Stimulated activated CD4-positive, alpha-beta T cell treated with anti-CD3 and anti-CD28 coated beads, Interleukin-2, amount 100 ng/mL, for 48 hours (primary cell): ENCODE data around the gene DCUN1D1.

Source experiments
- DNase-seq, 2 donors: peaks; one replicate each; pipeline ENCODE4 v3.0.0-alpha.2; 2020

Gene DCUN1D1

DNA sequence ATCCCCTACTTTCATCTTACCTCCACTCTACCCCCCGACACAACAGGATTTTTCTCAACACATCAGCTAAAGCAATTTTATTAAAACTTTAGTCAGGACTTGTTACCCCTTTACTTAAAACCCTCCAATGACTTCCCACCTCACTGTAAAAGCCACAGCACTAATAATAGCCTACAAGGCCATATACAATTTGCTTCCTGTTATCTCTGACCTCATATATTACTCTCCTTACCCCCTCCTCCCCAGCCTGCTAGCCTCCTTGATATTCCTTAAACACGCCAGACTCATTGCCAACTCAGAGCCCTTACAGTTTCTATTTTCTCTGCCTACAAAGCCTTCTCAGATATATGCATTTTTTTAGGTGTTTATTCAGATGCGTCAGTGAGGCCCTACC, 54.4 kb downstream of the DCUN1D1 start:
- DNase-seq, result no peak

DNA sequence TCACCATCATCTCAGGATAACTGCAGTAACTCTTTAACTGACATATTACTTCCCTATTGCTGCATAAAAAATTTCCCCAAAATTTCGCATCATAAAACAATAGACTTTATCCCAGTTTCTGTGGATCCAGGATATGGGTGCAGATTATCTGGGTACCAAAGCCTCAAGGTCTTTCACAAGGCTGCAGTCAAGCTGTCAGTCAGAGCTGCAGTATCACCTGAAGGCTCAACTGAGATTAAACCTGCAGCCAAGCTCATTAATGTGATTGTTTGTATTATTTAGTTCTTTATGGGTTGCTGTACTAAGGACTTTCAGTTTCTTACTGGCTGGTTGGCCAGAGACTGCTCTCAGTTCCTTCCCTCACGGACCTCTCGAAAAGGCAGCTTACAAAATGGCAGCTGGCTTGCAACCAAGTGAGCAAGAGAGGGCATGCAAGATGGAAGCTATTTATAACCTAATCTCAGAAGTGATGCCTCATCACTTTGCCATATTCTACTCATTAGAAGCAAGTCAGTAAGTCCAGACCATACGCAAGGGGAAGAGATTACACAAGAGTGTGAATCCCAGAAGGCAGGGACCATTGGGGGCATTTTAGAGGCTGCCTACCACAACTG, 54.9 kb downstream of the DCUN1D1 start:
- no peak for DNase-seq

DNA sequence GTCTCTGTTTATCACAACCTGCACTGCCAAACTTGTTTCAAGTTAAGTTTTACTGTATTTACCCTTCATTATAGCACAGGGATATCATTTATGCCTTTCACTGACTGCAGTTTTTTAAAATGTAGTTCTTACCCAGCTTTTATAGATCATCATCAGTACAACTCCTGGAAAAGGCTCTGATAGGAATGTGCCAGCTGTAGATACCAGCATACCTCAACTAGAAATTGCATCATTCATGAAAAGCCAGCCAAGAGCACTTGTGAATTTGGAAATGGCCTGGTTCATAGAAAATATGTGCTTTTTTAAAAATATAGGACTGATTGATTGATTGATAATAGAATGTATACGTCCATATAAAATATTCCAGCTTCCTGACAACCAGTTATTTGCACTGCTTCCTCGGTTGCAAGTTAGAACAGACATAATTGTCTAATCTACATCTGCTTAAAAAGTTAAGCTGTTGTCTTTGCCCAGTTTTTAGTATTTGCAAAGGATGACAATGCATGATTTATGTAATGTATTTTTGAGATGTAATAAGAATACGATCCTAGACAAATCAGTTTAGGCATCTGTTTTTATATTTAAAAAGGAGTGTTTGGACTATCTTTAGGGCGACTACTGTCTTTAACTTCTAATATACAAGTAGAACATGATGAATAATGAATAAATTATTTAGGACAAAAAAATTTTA, 58.5 kb downstream of the DCUN1D1 start:
- no peak for DNase-seq

DNA sequence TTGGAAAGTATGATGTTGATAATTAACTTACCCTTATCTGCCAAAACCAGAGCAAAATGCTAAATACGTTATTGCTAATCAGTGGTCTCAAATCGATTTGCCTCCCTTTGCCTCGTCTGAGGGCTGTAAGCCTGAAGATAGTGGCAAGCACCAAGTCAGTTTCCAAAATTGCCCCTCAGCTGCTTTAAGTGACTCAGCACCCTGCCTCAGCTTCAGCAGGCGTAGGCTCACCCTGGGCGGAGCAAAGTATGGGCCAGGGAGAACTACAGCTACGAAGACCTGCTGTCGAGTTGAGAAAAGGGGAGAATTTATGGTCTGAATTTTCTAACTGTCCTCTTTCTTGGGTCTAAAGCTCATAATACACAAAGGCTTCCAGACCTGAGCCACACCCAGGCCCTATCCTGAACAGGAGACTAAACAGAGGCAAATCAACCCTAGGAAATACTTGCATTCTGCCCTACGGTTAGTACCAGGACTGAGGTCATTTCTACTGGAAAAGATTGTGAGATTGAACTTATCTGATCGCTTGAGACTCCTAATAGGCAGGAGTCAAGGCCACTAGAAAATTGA, 59.7 kb downstream of the DCUN1D1 start:
- DNase-seq, result no peak

DNA sequence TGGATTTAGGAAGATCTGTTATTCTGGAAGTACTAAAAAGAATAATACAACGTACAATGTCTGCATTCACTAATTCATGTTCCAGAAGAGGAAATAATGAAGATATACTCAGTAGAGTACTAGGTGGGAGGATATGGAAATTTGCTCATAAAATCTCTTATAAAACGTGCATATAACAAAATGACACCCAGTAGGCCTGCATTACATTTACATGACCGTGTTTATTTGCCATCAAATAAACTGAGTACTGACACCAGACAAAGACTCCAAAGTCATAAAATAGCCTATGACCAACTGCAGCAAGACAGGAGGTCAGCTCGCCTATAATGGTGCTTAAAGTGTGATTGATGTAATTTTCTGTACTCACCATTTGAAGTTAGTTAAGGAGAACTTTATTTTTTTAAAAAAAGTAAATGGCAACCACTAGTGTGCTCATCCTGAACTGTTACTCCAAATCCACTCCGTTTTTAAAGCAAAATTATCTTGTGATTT, 60.4 kb downstream of the DCUN1D1 start:
- no peak for DNase-seq

DNA sequence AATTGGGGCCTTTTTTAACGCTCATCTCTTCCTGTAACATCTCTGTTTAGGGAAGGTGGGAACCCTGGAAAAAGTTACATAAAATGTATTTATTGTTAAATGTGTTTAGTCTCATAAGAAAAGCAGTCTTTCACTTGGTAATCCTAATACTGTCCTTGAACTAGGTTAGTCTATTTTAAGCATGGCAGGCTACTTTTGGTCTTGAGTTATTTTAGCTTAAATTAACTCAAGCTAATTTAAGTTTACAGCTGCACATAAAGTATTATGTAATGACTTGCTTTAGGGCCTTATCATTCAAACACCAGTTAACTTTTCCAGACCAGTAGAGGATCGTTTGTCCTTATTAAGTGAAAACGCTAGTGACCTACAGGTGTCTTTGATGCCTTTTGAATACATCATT, 63.2 kb downstream of the DCUN1D1 start:
- no peak for DNase-seq

DNA sequence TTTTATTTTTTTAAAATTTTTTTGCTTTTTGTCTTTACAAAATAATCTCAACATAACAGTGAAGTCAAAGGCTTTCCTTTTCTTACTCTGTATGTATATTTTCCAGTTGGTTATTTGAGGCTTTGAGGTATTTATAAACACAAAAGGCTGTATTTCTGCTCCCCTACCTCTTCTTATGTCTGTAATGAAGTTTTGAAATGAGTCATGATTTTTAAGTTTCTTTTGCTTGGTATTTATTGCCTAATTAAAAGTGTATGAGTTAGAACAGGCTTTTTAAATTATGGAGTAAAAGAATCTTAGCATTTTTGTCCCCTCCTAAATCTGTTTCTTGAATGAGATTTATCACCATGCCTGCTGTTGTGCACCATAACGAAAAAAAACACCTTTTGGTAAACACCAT, 66.0 kb downstream of the DCUN1D1 start:
- no peak for DNase-seq

DNA sequence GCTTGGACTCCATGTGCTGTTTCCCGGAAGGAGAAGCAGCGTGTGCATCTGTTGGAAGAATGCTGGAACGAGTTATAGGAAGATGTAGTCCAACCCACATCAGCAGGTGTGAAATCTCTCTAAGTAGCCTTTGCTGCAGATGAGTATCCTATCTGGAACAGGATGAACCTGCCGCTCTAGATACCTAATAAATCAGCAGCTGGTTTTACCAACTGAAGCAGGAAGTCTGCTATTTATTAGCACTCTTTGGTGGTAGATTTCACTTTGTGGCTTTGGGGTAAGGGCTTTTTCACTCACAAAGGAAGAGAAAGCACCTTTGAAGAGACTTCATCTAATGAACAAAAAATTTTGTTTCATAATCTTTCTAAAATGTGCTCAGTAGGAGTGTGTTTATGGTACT, 66.4 kb downstream of the DCUN1D1 start:
- no peak for DNase-seq

DNA sequence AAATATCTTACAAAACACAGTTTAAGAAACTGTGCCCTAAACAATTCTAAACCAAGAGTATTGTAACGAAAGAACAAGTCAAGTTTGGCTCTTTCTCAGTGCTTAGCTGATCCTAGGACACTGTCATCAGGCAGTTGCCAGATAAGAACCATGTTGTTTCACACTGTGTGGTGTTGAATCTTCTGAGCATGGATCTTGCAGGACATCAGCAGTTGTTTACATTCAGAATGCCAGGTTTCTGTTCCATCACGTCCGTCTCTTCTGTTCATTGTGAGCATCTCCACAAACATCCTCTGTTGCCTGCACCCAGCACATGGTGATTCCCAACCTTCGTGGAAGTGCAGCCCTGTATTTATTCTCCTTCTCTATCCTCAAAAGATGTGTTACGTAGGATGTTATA, 67.9 kb downstream of the DCUN1D1 start:
- no peak for DNase-seq

DNA sequence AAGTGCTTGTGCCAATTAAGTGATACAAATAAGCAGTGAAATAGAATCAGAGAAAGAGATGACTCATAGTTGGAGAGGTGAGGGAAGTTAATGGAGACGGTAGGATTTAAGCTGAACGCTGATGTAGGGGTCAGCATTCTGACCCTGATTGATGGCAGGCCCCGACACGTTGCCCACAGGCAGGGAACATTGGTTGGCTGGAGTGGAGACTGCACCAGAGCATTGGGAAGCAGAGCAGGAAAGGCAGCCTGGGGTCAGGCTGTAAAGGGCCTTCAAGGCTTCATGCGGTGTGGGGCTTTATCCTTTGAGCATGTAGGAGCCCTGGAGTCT, 68.6 kb downstream of the DCUN1D1 start:
- DNase-seq, result no peak

DNA sequence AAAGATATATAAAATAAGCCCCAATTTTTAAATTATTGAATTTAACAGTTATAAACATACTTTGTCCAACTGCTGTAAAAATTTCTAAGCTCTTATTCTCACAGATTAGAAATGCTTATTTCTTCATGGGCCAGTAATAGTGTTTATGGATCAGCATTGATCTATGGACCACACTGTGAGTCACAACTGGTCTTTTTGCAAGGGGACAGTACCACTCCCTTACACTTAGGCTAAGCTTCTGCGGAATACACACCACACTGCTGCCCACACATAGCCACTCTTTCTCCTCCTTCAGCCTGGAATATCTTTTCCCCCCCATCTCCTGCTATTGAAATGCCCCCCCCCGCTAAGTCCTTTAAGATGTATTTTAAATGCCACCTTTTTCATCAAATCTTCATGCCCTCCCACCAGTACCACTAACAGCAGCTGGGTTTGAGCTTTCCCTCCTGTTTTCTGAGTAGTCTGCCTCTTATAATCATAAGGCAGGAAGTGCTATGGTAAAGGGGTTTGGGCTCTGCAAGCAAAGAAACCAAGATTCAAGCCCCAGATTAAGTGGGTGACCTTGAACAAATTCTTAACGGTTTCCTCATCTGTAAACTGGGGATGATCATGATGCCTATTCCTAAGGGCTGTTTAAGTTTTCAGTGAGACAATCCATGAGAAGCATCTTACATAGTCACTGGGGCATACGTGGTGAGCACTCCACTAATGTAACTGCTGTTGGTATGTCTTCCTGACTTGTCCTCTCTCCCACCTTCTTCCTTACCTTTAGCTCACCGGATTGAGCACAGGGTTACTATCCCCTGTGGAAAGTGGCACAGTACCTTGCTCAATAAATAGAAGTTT, 69.2 kb downstream of the DCUN1D1 start:
- no peak for DNase-seq

DNA sequence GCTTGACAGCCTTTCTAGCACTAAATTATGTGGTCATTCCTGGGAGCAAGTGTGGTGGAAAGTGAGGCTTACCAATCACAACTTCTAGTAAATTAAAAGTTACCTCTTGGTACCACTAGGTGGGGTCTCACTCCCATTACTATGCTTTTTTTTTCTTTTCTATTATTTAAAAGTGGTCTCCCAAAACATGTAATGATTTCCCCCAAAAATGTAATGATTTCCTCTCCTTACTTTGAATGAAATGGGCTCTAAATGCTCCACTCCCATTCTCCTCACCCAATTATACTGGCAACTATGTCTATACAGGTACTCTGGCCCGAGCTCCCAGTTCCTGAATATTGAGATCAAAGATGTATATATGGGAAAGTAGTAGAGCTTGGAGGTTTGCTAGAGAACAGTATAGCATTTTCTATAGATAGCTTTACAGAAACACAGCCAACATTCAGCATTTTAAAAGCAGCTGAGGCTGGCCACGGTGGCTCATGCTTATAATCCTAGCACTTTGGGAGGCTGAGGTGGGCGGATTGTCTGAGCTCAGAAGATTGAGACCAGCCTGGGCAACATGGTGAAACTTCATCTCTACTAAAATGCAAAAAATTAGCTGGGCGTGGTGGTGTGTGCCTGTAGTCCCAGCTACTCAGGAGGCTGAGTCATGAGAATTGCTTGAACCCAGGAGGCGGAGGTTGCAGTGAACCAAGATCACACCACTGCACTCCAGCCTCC, 70.9 kb downstream of the DCUN1D1 start:
- DNase-seq, result no peak

DNA sequence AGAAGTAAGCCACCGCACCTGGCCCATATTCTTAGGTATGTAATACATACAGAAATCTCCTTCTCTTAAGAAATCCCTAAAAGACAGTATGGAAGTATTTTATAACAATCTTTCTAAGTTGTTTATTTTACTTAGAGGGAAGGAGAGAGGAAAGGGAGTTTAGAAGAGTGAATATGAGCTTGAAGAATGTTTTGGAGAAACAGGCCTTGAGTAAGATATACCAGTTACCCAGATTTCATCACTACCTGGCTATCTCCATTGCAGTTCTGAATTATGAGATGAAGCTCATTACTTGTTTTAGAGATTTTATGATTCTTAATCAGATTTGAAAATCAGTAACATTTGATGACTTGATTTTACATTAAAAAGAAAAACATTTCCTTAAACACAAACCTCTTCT, 71.9 kb downstream of the DCUN1D1 start:
- no peak for DNase-seq

DNA sequence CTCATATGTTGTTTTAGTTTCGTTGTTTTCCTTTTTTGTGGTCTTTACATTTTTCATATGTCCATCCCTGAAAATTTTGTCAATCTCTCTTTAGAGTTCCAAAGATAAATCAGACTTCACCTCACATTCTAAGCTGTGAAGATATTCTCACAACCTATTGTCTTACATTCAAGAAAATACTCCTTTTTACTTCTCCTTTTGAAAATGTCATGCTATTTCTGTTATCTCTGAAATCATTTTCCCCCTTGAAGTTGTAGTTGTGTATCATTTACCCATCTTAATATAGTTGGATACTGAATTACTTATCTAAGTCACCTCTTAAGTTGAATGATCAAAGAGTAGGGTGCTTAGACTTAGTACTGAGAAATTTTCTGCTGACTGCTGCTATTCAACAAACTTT, 74.3 kb downstream of the DCUN1D1 start:
- no peak for DNase-seq

DNA sequence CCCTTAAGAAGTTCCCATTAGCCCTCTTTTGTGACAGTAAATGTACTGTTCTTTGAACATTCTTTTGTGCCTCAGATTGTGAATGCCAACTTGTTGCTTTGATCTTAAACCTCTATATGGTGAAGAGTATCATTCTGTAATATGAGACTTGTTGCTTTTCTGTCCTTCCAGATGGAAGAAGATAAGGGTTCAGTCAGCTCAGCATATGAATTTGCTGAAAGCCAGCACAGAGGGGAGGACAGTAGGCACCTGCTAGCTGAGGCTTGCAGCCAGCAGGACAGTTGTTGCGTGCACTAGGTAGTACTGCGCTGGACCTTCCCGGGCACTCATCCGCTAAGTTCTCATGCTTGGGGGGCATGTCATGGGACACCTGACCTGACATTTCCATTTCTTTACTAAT, 74.7 kb downstream of the DCUN1D1 start:
- no peak for DNase-seq

DNA sequence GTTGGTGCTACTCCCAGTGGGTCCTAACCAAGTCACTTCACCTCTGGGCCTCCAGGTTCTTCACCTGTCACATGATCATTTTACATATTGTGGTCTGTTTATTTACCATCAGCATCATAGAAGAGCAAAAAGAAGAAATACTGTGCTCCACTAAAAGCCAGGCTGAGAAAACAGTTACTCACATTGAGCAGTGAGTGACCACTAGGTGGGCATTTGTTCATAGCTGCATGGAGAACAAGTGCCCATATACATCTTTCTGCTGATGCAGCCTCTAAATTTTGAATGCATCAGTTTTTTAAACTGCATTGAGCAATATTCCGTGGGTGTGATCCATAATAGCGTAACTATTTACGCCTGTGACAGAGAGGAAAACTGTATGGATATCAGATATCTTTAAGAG, 76.2 kb downstream of the DCUN1D1 start:
- no peak for DNase-seq

DNA sequence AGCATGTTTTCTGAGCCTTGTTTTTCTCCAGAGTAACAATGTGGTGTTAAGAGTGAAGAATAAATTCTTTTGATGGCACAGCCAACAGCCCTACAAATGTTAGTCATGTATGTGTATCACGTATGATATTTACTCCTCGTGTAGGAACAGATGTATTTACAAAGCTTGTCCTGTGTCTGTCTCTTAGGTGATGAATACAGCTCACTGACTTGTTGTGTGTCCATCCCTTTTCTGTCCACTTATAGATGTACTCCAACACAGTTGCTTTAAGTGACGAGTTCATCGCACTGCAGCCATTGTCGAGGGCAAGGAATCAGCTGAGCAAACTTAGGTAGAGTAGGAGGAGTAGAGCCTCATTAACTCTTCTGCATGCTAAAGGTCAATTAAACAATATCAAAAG, 78.1 kb downstream of the DCUN1D1 start:
- DNase-seq, result no peak

DNA sequence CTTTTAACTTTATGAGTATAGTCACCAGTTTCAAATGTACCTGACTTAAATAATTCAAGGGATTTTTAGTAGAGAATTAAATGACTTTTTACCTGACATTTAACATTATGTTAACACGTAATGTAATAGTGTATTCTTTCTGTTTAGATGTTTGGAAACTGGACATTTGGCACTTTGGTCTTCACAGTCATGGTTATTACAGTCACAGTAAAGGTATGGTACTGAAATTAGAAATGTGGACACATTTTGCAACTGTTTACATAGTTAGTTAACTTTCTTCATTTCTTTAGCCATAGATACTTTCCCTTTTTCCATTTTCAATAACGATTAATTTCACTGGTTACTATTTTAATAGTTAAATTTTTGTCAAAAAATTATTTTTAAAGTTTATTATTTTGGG, 83.8 kb downstream of the DCUN1D1 start:
- no peak for DNase-seq

DNA sequence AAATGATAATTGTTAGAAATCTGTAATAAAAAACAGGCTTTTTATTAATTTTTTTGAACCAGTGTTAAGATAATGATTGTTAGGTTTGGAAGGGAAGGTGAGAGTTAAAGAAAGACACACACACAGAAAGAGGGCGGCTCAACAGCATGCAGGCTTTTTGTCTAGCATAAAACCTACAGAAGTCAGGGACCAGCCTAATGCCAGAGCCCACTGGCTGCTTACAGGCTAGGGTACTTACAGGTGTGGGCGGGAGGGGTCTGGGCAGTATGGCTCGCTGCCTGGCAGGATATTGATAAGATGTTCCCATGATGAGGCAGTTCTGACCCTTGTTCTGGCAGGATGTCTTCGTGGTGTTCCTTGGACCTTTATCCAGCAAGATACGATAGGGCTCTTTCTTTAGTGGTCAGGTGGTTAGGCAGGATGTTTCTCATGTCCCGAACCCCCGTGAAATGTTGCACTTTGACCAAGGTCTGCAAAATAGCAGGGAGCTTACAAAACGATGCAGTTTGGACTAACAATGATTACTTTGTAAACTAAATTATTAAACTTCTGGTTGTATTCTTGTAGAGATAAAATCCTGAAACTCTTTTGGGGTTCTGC, 84.7 kb downstream of the DCUN1D1 start:
- no peak for DNase-seq

DNA sequence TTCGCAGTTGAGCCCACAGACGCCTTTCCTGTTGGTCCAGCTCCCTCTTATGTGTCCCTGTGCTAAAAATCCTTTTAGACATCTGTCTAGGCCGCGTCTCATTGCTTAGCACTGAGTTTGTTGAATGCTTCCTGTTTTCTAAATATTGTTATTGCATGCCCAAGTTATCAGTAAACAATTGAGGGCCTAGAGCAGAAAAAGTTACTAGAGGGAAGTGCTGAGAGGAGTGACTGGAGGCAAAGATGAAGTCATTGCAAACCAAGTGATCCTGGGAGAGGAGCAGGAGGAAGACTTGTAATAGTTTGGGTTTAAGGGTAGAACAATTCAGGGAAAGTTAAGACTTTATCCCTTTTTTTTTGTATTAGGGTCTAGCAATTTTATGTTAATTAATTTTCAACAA, 88.1 kb downstream of the DCUN1D1 start:
- DNase-seq, result no peak

DNA sequence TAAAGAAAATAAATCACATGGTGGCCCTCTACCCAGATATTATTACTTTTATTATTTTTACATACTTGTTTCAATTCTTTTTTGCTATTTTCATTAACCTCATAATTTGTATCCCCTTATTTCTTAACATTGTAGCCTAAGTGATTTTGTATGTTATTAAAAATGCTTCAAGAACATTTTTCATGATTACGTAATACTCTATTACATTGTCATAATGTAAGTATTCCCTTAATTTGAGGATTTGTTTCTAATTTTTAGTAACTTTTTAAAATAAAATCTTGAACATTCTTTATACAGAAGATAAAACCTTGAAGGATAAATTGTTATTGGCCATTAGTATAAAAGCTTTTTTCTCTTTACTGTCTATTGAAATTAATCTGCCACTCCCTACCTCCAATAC, 89.0 kb downstream of the DCUN1D1 start:
- DNase-seq, result no peak

DNA sequence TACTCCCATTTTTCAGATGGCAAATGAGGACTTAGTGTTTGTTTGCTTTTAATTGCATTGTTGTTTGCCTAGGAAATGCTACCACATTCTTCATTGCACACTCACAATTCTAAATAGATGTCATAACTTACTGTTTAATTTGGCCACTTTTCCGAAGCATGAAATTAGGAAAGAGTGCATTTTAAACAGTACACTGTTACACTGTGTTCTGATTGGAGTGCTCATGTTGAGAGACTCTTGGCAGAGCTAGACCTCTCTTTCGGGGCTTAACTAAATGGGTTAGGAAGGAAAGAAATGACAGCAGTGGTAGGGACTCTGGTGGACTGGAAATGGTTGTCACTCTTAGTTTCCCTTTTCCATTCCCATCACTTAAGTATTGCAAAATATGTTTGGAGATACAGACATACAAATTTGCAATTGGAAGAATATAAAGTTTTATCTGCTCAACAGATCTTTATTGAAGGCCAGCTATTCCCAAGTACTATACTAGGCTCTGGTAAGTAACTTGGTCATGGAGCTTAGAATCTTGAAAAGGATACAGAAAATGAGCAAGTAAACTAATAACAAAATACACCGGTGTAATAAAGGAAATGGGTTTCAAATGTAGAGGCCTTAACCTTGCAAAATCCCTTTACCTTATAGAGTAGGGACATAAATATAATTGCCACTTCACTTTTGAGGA, 90.2 kb downstream of the DCUN1D1 start:
- no peak for DNase-seq
